Activated CD4-positive, alpha-beta T cell treated with anti-CD3 and anti-CD28 coated beads, Interleukin-2, amount 10 ng/mL, durations not matched to agents 7 days and 5 days (primary cell): ENCODE measurements around the gene FBXW8. TPM values are rescaled to one million over a fixed set of nuclear protein-coding genes. Genes with fewer than 3 reads are reported as not detected.

ENCODE experiments used
- CTCF ChIA-PET: fragments of 350-600 bp; sonication (Branson Sonifier 250); formaldehyde crosslinking; loops from one replicate; lab custom pipeline; 2021; ENCODE audit warnings: antibody characterized with exemption; lab: Charles Lee
- POLR2A ChIA-PET: fragments of 350-600 bp; sonication (Branson Sonifier 250); formaldehyde crosslinking; loops from one replicate; lab custom pipeline; 2021; ENCODE audit warnings: antibody characterized with exemption; lab: Charles Lee
- DNase-seq: peaks from one replicate; pipeline ENCODE4 v3.0.0-alpha.2; 2020
- H3K27ac Mint-ChIP-seq: one replicate; pipeline ENCODE4 v1.8.0; 2021; ENCODE audit warnings: mild to moderate bottlenecking, moderate library complexity, mixed read lengths
- H3K27me3 Mint-ChIP-seq: one replicate; pipeline ENCODE4 v1.8.0; 2021; ENCODE audit warnings: mixed read lengths
- H3K36me3 Mint-ChIP-seq: one replicate; pipeline ENCODE4 v1.8.0; 2021; ENCODE audit warnings: low read depth, mixed read lengths
- H3K4me1 Mint-ChIP-seq: one replicate; pipeline ENCODE4 v1.8.0; 2021; ENCODE audit warnings: mixed read lengths
- H3K4me3 Mint-ChIP-seq: one replicate; pipeline ENCODE4 v1.8.0; 2021; ENCODE audit warnings: mild to moderate bottlenecking, moderate library complexity, mixed read lengths
- H3K9me3 Mint-ChIP-seq: one replicate; pipeline ENCODE4 v1.8.0; 2021; ENCODE audit warnings: mixed read lengths
- total RNA-seq, 2 experiments: library from RNA; stranded (reverse); gene quantifications; one replicate each; pipeline ENCODE4 v1.2.3, GENCODE V29; 2021

Gene FBXW8
- total RNA-seq: 10 to 100 TPM; 12.5 to 13.2 TPM

- peak within 1 kb of the TSS; percentile 93 for H3K4me3 Mint-ChIP-seq
- H3K36me3 Mint-ChIP-seq: peaks cover 25% of the 10 kb centered on the region
- H3K27me3 Mint-ChIP-seq: peaks cover 23% of the 10 kb centered on the region
- peaks cover 38% of the 10 kb centered on the region for H3K4me1 Mint-ChIP-seq
- POLR2A ChIA-PET: no interaction called here
- H3K9me3 Mint-ChIP-seq: peaks cover 2% of the 10 kb centered on the region
- H3K27ac Mint-ChIP-seq: peak within 1 kb of the TSS; percentile 90
- peak; percentile 65 for DNase-seq
- CTCF ChIA-PET: interaction anchor here (1.1 kb wide), 1 partner anchor 9 kb away, joined by 3 read pairs; no protein-coding TSS in a partner anchor
These were observed at the start of gene FBXW8 for GRCh38 chr12:116910645-116911451. FBXW8 (plus strand) TSS chr12:116910950; CDS start chr12:116911038, 88 bp downstream.

GRCh38 chr12:116861320-116861719 lies 49.4 kb upstream of the FBXW8 start:
- Mint-ChIP-seq H3K27ac (no peak overlapping the region), H3K27me3 (peaks cover 29% of the 10 kb centered on the region), H3K4me1 (peaks cover 9% of the 10 kb centered on the region), H3K9me3 (no peaks in the 10 kb centered on the region), H3K36me3 (no peaks in the 10 kb centered on the region), H3K4me3 (no peak overlapping the region)
- CTCF ChIA-PET: no interaction called here
- POLR2A ChIA-PET: no interaction called here
- peak; percentile 44 for DNase-seq

- CTCF ChIA-PET: no interaction called here
- no peaks in the 10 kb centered on the region for H3K36me3 Mint-ChIP-seq
- peaks cover 9% of the 10 kb centered on the region for H3K4me1 Mint-ChIP-seq
- POLR2A ChIA-PET: no interaction called here
- H3K4me3 Mint-ChIP-seq: no peak overlapping the region
- H3K9me3 Mint-ChIP-seq: no peaks in the 10 kb centered on the region
- DNase-seq: no peak
- H3K27me3 Mint-ChIP-seq: peaks cover 29% of the 10 kb centered on the region
- H3K27ac Mint-ChIP-seq: no peak overlapping the region
These were observed 48.6 kb upstream of the FBXW8 start for GRCh38 chr12:116862167-116862566.

- Mint-ChIP-seq H3K4me3 (no peak overlapping the region), H3K27me3 (peaks cover 20% of the 10 kb centered on the region), H3K27ac (no peak overlapping the region), H3K36me3 (no peaks in the 10 kb centered on the region), H3K9me3 (no peaks in the 10 kb centered on the region), H3K4me1 (peaks cover 9% of the 10 kb centered on the region)
- POLR2A ChIA-PET: no interaction called here
- no peak for DNase-seq
- CTCF ChIA-PET: interaction anchor here (0.9 kb wide), 1 partner anchor 17 kb away, joined by 3 read pairs; no protein-coding TSS in a partner anchor
These were observed 47.4 kb upstream of the FBXW8 start for GRCh38 chr12:116863275-116863767.

- Mint-ChIP-seq H3K27ac (no peak overlapping the region), H3K36me3 (no peaks in the 10 kb centered on the region), H3K27me3 (peaks cover 10% of the 10 kb centered on the region), H3K4me3 (no peak overlapping the region), H3K4me1 (peaks cover 9% of the 10 kb centered on the region), H3K9me3 (no peaks in the 10 kb centered on the region)
- ChIA-PET POLR2A (no interaction called here), CTCF (interaction anchor here (0.9 kb wide), 1 partner anchor 16 kb away, joined by 3 read pairs; no protein-coding TSS in a partner anchor)
- DNase-seq: no peak
These were observed 46.2 kb upstream of the FBXW8 start for GRCh38 chr12:116864371-116865160.

- DNase-seq: no peak
- ChIA-PET CTCF (interaction anchor here (0.6 to 1.5 kb wide), 3 partner anchors 9 to 304 kb away, joined by 3 to 4 read pairs (median 4); no protein-coding TSS in a partner anchor), POLR2A (no interaction called here)
- no peaks in the 10 kb centered on the region for H3K4me1 Mint-ChIP-seq
- no peak overlapping the region for H3K4me3 Mint-ChIP-seq
- H3K27me3 Mint-ChIP-seq: peaks cover 5% of the 10 kb centered on the region
- no peaks in the 10 kb centered on the region for H3K36me3 Mint-ChIP-seq
- H3K27ac Mint-ChIP-seq: no peak overlapping the region
- no peaks in the 10 kb centered on the region for H3K9me3 Mint-ChIP-seq
These were observed 43.2 kb upstream of the FBXW8 start for GRCh38 chr12:116867523-116867922.

- H3K27me3 Mint-ChIP-seq: peaks cover 26% of the 10 kb centered on the region
- CTCF ChIA-PET: interaction anchor here (1.9 kb wide), 1 partner anchor 10 kb away, joined by 7 read pairs; no protein-coding TSS in a partner anchor
- H3K27ac Mint-ChIP-seq: no peak overlapping the region
These were observed 40.4 kb upstream of the FBXW8 start for GRCh38 chr12:116870306-116870705.

GRCh38 chr12:116874324-116874995 lies 36.3 kb upstream of the FBXW8 start:
- Mint-ChIP-seq H3K27ac (no peak overlapping the region), H3K4me3 (no peak overlapping the region), H3K4me1 (peaks cover 19% of the 10 kb centered on the region), H3K27me3 (peaks cover 65% of the 10 kb centered on the region), H3K9me3 (peaks cover 4% of the 10 kb centered on the region), H3K36me3 (peaks cover 2% of the 10 kb centered on the region)
- POLR2A ChIA-PET: no interaction called here
- CTCF ChIA-PET: no interaction called here
- DNase-seq: no peak

More at GRCh38 chr12:116870306-116870705, 40.4 kb upstream of the FBXW8 start:
- peaks cover 4% of the 10 kb centered on the region for H3K9me3 Mint-ChIP-seq
- H3K36me3 Mint-ChIP-seq: no peaks in the 10 kb centered on the region
- H3K4me3 Mint-ChIP-seq: no peak overlapping the region
- no peak for DNase-seq
- POLR2A ChIA-PET: no interaction called here
- H3K4me1 Mint-ChIP-seq: peaks cover 7% of the 10 kb centered on the region

- no peak for DNase-seq
- peaks cover 76% of the 10 kb centered on the region for H3K27me3 Mint-ChIP-seq
- H3K9me3 Mint-ChIP-seq: peaks cover 4% of the 10 kb centered on the region
- H3K27ac Mint-ChIP-seq: no peak overlapping the region
- H3K4me3 Mint-ChIP-seq: no peak overlapping the region
- peaks cover 30% of the 10 kb centered on the region for H3K4me1 Mint-ChIP-seq
- ChIA-PET POLR2A (no interaction called here), CTCF (interaction anchor here (1.3 kb wide), 1 partner anchor 9 kb away, joined by 4 read pairs; no protein-coding TSS in a partner anchor)
- H3K36me3 Mint-ChIP-seq: peaks cover 2% of the 10 kb centered on the region
These were observed 34.4 kb upstream of the FBXW8 start for GRCh38 chr12:116876151-116876869.

GRCh38 chr12:116878567-116879508 lies 31.9 kb upstream of the FBXW8 start:
- Mint-ChIP-seq H3K27ac (no peak overlapping the region), H3K36me3 (peaks cover 2% of the 10 kb centered on the region), H3K27me3 (peaks cover 87% of the 10 kb centered on the region), H3K9me3 (peaks cover 4% of the 10 kb centered on the region), H3K4me1 (peaks cover 38% of the 10 kb centered on the region), H3K4me3 (peak overlapping the region; percentile 67)
- DNase-seq: no peak
- CTCF ChIA-PET: interaction anchor here (1.9 kb wide), 1 partner anchor 9 kb away, joined by 7 read pairs; no protein-coding TSS in a partner anchor
- POLR2A ChIA-PET: no interaction called here
